Ishikawa (cell line): ENCODE measurements around the gene ZNF700.

Experiments used
- EGR1 ChIP-seq: IDR thresholded peaks from 2 replicates; pipeline ENCODE4 v1.6.1; 2012
- EP300 ChIP-seq: IDR thresholded peaks from 2 replicates; pipeline ENCODE4 v1.6.1; 2012; ENCODE audit warnings: borderline replicate concordance
- FOXM1 ChIP-seq: IDR thresholded peaks from 2 replicates; pipeline ENCODE4 v1.6.1; 2012; ENCODE audit warnings: low read depth, borderline replicate concordance
- TAF1 ChIP-seq: IDR thresholded peaks from 2 replicates; pipeline ENCODE4 v1.6.1; 2012; ENCODE audit warnings: low read depth, mild to moderate bottlenecking
- TEAD4 ChIP-seq: IDR thresholded peaks from 2 replicates; pipeline ENCODE4 v1.6.1; 2012
- TF ChIP-seq, protein P1 (sequence below): IDR thresholded peaks from 2 replicates; pipeline ENCODE4 v1.6.1; 2012
- TF ChIP-seq, protein P2 (sequence below): IDR thresholded peaks from 2 replicates; pipeline ENCODE4 v1.6.1; 2012
- TF ChIP-seq, protein P3 (sequence below): IDR thresholded peaks from 2 replicates; pipeline ENCODE4 v1.6.1; 2012; ENCODE audit warnings: low read depth, mild to moderate bottlenecking

DNA sequence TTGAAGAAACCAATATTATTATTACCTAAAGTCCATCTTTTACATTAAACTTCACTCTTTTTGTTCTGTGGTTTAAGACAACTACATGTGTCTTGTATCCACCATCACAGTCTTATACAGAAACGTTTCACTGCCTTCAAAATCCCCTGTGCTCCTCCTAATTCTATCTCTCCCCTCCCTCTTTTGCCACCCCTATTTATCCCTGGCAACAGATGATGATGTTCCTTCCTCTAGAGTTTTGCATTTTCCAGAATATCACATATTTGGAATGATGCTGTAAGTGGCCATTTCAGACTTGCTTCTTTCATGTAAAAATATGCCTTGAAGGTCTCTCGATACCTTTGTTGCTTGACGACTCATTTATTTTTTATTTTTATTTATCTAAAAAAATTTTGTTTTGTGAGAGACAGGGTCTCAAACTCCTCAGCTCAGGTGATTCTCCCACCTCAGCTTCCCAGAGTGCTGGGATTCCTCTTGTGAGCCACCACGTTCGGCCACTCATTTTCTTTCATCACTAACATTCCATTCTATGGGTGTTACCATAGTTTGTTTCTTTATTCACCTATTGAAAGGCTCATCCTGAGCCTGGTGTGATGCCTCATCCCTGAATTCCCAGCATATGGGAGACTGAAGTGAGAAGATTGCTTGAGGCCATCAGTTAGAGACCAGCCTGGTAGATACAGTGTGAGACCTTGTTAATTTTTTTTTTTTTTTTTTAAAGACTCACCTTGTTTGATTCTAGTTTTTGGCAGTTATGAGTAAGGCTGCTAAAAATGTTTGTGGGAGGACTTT lies 48.3 kb downstream of the ZNF700 start:
- TF ChIP-seq EP300 (no peak), TEAD4 (no peak), TAF1 (no peak), EGR1 (no peak), FOXM1 (no peak)
- TF ChIP-seq, protein P1, sequence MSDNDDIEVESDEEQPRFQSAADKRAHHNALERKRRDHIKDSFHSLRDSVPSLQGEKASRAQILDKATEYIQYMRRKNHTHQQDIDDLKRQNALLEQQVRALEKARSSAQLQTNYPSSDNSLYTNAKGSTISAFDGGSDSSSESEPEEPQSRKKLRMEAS, result no peak
- TF ChIP-seq, protein P2, sequence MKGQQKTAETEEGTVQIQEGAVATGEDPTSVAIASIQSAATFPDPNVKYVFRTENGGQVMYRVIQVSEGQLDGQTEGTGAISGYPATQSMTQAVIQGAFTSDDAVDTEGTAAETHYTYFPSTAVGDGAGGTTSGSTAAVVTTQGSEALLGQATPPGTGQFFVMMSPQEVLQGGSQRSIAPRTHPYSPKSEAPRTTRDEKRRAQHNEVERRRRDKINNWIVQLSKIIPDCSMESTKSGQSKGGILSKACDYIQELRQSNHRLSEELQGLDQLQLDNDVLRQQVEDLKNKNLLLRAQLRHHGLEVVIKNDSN, result no peak
- TF ChIP-seq, protein P3, sequence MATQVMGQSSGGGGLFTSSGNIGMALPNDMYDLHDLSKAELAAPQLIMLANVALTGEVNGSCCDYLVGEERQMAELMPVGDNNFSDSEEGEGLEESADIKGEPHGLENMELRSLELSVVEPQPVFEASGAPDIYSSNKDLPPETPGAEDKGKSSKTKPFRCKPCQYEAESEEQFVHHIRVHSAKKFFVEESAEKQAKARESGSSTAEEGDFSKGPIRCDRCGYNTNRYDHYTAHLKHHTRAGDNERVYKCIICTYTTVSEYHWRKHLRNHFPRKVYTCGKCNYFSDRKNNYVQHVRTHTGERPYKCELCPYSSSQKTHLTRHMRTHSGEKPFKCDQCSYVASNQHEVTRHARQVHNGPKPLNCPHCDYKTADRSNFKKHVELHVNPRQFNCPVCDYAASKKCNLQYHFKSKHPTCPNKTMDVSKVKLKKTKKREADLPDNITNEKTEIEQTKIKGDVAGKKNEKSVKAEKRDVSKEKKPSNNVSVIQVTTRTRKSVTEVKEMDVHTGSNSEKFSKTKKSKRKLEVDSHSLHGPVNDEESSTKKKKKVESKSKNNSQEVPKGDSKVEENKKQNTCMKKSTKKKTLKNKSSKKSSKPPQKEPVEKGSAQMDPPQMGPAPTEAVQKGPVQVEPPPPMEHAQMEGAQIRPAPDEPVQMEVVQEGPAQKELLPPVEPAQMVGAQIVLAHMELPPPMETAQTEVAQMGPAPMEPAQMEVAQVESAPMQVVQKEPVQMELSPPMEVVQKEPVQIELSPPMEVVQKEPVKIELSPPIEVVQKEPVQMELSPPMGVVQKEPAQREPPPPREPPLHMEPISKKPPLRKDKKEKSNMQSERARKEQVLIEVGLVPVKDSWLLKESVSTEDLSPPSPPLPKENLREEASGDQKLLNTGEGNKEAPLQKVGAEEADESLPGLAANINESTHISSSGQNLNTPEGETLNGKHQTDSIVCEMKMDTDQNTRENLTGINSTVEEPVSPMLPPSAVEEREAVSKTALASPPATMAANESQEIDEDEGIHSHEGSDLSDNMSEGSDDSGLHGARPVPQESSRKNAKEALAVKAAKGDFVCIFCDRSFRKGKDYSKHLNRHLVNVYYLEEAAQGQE, result no peak
